ENCODE results near the gene PAX2. TPM values are rescaled to one million over a fixed set of nuclear protein-coding genes. Genes with fewer than 3 reads are reported as not detected.
A peak's percentile ranks its signal among the peaks of the same experiment; 100 is the strongest.

PAX2 gene
- total RNA-seq, 1 donor from 2014 or later = 71.3 TPM

DNA sequence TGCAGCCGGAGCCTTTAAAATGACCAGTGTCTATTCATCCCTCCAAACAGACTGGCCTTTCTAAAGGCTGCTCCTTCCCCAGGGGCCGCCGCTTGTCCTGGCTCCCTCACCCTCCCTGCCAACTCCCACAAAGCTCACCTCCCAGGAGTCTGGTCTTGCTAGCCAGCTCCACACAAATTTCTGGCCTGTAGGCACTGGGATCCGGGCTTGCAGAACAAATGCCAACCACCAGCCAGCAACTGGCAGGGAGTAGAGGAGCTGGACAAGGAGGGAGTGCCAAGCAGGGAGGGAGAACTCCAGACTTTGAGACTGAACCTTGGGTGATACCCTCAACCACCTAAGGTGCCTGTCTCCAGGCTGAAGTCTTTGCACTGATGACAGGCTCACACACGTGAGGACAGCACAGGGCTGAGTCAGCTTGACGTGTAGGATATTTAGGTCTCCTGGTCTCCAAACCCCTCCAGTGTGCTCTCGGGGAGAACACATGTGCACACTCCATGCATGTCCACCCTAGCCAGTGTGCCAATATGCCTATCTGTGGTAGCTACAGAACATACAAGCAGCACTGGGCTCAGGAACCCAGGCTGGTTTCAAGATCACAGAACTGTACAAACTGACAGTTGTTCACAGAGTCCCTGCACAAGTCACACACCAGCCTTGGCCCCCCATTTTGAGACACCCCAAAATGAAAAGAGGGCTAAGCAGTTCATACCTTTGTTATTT is 6.0 kb downstream of the PAX2 start:
- no peak for DNase-seq (ENCODE audit: low read depth)

DNA sequence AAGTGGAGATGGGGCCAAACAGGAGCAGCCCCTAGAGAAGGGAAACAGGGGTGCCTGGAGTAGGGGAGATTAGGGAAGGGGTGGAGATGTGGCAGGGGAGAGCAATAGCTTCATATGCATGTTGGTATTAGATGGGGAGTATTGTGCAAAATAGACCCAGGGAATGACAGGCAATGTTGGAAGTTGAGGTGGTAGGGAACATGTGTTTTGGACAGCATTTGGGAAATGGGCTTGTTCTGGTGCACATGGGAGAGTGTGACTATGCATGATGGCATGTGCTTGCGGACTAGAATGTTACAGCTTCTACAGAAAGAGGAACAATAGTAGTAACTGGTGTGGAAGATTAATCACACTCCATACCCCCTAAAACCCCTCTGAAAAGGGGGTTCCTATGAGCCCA is 10.4 kb downstream of the PAX2 start:
- no peak for DNase-seq (ENCODE audit: low read depth)

GRCh38 chr10:100759331-100759730 is 13.9 kb downstream of the PAX2 start:
- DNase-seq (ENCODE audit: low read depth) = no peak

- DNase-seq (ENCODE audit: low read depth) = no peak
These were observed 15.3 kb downstream of the PAX2 start for GRCh38 chr10:100760726-100761125.

DNA sequence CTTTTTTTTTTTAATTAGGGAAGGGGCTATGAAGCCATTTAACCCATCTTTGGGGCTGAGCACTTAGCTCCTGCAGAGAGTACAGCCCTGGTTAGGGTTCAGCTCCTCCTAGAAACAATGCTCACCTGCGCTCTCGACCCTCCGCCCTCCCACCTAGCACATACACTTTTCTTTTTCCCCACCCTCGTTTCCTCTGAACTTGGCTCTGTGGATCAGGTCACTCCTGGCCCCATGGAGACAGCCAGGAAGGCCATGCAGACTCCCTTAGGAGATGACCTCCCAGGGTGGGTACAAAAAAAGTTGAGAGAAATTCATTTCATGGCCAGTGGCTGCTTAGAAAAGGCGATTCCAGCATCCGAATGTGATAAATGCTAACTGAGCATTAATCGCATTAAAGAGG is 15.8 kb downstream of the PAX2 start:
- DNase-seq (ENCODE audit: low read depth) = no peak

DNA sequence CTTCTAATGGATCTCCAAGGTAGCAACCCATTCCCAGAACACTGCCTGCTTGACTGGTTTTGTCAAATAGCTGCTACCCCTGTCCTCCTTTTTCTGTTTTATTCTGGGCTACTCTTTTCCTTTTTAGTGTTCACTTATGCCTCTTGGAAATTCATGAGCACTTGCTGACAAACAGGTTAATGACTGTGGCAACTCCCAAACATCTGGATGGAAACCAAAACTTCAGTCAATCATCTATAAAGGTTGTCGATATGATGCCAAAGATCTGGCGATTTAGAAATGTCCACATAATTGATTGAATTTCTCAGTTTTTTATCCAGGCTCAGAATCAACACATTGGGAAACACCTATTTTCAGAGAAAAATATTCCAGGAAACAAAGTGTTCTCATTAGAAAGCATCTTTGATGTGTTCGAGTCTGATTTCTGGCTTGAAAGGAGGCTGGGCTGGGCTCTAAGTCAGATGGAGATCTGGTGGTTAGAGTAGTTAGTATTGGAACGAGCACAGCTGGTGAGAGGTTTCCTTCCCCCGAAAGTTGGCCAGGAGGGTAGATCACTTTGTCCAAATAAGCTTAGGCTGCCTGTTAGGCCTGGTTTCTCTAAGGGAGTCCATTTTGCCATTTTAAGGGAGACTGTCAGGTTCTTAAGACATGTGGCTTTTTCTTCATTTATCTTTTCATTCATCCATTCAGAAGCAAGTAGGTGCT is 17.8 kb downstream of the PAX2 start:
- DNase-seq (ENCODE audit: low read depth) = peak; percentile 55

DNA sequence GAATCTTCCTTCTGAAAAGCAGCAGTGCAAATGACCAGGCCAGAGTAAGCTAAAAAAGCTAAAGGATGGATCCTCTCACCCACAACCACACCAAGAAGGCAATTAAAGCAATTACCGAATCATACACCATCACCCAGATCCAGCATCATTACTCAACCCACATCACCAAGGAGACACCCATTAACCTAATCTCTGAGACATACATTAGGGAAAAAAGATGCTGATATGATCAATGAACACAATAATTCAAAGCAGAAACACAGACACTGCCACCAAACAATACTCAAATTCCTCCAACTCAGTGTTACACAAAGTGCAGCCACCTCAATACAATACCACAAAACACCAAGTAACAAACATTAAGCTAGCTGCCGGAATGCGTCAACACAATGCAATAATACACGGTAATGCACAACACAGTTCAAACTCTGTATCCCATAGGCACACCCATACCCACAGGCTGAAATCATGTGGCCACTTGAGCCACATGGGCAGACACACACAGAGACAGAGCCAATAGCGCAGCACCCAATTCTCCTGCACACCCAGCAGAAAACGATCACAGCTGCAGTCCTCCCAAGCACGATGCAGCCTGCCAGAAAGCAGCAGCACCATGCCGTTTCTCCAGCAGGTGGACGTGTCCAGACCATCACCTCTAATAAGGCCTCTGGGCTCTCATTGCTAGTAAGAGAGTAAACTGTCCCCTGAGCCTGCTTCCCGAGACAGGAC is 21.5 kb downstream of the PAX2 start:
- no peak for DNase-seq (ENCODE audit: low read depth)

DNA sequence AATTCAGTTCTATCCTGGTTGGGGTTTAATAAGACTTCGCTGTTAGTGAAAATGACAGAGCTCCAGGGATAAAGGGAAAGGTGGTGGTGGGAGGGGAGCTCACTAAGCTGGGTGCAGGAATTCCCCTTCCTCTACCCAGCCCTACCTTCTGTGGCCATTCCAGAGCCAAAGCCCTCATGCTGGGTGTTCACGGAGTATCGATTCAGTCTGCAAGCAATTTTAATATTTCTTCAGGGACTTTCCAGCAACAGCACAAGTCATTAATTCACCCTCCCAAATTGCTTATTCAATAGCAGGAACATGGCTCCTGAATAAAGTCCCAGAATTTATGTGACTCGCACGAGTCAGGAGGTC is 22.0 kb downstream of the PAX2 start:
- no peak for DNase-seq (ENCODE audit: low read depth)

DNA sequence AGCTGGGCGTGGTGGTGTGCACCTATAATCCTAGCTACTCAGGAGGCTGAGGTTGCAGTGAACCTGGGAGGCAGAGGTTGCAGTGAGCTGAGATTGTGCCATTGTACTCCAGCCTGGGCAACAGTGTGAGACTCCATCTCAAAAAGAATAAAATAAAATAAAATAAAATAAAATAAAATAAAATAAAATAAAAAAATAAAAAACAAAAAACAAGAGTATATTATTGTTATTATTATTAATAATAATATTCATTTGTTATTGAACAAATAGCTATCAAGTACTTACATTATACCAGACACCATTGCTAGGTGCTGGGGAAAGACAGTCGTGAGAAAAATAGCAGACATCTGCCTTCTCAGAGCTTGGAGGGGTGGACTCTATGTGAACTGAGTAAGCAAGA is 24.1 kb downstream of the PAX2 start:
- no peak for DNase-seq (ENCODE audit: low read depth)

DNA sequence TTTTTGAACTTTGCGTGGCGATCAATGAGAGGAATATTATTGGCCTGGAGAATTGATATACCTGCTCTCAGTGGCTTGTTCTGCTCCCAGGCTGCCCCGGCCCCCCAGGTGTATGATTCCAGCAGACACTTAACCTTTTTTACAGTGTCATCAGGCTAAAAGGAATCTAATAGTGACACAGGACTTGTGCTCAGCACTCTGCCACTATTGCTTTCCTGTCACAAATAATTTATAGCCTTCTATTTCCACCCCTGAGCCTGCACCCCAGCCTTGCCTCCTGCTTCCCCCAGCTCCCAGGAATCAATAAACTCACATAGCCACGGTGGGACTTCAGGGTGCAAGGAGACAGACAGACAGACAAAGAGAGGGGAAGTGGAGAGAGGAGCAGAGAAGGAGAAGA is 28.3 kb downstream of the PAX2 start:
- DNase-seq (ENCODE audit: low read depth) = no peak

DNA sequence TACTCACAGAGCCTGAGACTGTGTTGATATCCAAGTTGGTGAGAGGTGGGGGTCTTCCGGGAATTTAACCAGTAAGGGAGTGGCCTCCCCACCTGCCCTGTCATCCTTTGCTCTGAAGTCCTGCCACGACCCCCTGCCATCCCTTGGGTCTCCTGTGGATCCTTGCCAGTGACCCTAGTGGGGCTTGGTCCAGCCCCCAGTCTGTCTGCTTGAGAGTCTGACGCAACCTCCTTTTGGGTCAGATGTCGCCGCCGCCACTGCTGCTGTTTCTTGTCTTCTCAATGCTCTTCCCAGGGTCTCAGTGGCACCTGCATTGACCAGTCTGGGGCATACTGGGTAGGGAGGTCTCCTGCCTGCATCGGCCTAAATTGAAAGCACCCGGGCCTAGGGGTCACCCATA is 28.8 kb downstream of the PAX2 start:
- DNase-seq (ENCODE audit: low read depth) = no peak

DNA sequence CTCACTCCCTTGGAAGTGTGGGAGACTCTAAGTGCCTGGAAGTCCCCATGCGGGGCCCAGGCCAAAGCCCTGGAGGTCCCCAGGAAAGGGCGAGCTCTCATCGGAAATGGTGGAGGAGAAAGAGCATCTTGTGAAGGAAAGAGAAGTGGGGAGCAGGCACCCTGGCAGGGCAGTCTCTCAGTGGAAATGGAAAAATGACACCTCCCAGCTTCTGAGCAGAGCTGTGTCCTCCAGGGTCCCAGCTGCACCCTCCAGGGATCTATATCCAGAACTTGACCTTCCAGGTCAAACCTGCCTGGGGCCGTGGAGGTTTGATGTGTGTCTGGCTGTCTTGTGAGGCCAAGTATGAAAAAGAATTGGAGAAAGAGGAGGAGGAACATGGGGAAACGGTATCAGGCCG is 29.5 kb downstream of the PAX2 start:
- no peak for DNase-seq (ENCODE audit: low read depth)

DNA sequence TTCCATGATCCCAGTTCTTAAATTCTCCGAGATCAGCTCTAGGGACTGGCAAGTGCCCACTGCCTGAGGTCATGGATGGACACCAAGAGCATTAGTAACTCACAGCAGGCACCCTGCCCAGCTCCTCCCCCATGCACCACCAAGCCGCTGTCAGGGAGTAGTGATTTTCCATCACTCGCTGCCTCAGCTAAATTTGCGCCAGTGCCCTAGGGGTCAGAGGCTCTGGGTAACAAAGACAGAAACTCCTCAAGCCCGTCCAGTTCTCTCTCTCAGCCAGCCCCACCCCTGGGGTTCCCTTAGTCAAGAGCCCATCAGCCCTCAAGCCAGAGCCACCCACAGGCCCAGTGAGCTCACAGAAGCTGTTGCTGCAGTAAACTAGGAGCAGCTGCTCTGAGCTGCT is 30.0 kb downstream of the PAX2 start:
- peak; percentile 79 for DNase-seq (ENCODE audit: low read depth)

DNA sequence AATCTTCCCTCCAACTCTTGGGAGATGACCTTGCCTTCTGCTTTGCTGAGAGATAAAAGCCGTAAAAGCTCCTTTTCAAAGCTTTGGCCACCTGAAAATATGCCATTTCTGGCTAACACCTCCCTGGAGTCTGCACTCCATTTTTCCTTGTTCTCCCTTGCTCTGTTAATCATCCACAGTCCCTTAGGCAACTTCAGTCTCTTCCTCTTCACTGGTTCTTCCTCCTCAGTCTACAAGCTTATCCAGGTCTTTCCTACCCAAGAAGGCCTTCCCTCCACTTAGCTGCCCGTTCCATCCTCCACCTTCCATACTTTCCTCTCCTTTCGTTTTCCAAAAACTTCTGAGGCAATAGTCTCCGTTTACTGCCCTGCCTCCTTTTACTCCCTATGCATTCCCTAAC is 30.5 kb downstream of the PAX2 start:
- peak; percentile 65 for DNase-seq (ENCODE audit: low read depth)

DNA sequence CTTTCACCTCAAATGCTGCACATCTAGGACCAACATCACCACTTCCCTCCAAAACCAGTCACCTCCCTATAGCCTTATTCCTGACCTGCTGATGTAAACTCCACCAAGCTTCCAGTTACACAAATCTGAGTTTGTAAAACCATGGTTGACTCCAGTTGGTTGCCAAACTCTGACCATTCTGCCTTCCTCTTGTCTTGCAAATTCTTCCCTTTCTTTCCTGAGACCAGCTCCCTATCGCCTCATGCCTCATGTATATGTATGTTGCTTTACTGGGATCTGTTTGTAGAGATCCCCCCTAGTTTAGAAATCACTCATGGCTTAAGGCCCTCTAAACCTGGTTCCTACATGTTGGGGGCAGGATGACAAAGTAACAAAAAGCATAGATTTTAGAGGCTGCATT is 31.3 kb downstream of the PAX2 start:
- DNase-seq (ENCODE audit: low read depth) = no peak

DNA sequence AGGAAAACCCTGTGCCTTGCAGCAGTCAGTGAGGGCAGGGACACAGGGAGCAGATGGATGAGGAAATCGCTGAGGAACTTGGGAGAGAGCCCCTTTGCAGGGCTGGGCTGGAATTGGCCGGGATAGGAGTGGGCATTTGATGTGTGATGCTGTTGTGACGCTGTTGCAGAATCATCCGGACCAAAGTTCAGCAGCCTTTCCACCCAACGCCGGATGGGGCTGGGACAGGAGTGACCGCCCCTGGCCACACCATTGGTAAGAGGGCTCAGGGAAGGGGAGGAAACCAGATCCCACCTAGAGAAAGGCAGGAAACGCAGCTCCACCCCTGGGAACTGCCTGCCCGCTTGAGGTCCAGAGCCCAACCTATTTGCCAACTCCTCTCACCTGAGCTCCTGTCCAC is 33.9 kb downstream of the PAX2 start:
- no peak for DNase-seq (ENCODE audit: low read depth)

GRCh38 chr10:100780324-100780723 is 34.9 kb downstream of the PAX2 start:
- DNase-seq (ENCODE audit: low read depth) = peak; percentile 57

- DNase-seq (ENCODE audit: low read depth) = no peak
These were observed 35.8 kb downstream of the PAX2 start for GRCh38 chr10:100781145-100781665.

DNA sequence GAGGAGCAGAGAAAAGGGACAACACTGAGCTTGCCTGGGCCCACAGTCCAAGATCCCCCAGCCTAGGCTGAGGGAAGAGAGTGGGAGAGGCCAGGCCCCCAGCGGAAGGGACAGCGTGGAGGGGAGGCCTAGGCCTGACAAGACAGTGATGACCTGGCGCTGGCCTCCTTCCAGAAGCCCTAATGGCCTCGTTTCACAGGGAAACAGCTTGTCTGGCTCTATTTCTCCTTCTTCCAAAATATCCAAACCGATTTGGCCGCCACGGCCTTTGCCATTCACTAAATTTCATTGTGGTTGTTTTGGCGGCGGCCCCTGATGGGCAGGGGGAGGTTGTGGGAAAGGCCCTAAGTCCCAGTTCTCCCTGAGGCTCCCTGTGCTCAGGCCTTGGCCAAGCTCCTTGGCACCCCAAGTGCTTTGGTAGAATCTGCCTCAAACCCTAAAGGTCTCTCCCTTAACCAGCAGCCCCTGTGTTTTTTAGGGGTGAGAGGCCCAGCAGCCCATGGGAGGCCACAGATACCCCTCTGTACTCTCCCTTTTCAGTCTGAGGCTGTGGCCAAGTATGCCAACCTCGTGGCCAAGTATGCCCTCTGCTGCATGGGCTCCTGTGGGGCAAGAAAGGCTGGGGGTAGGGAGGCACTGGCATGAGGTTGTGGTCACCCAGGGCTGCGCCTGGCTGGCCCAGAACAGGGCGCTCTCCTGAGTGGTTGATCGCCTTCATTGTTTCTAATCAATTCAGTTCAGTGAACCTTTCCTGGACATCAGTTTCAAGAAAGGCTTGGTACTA is 37.3 kb downstream of the PAX2 start:
- peak; percentile 35 for DNase-seq (ENCODE audit: low read depth)

DNA sequence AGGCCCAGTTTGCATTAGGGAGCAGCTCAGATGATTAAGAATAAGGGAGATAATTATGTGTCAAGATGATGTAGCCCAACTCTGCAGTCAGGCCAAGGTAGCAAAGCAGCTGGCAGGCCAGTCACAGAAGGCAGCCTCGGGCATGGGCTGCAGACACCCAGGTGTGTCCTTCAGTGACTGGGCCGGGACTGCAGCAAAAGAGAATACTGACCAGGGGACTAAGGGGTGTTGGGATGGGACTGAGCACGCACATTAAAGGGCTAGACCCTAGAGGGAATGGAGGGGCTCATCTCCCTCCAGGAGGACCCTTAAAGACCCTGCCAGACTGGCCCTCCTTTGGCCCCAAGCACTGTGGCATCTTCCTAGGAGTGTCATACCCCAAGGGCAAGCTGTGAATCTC is 38.7 kb downstream of the PAX2 start:
- no peak for DNase-seq (ENCODE audit: low read depth)

GRCh38 chr10:100786591-100786990 is 41.2 kb downstream of the PAX2 start:
- DNase-seq (ENCODE audit: low read depth) = no peak
